ENCODE data around the gene TRPM2.

TRPM2 gene

GRCh38 chr21:44437371-44437695 lies 83.9 kb downstream of the TRPM2 start:
- TF ChIP-seq, protein P1, sequence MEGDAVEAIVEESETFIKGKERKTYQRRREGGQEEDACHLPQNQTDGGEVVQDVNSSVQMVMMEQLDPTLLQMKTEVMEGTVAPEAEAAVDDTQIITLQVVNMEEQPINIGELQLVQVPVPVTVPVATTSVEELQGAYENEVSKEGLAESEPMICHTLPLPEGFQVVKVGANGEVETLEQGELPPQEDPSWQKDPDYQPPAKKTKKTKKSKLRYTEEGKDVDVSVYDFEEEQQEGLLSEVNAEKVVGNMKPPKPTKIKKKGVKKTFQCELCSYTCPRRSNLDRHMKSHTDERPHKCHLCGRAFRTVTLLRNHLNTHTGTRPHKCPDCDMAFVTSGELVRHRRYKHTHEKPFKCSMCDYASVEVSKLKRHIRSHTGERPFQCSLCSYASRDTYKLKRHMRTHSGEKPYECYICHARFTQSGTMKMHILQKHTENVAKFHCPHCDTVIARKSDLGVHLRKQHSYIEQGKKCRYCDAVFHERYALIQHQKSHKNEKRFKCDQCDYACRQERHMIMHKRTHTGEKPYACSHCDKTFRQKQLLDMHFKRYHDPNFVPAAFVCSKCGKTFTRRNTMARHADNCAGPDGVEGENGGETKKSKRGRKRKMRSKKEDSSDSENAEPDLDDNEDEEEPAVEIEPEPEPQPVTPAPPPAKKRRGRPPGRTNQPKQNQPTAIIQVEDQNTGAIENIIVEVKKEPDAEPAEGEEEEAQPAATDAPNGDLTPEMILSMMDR (conservative IDR thresholded peaks at IDR 0.05; ENCODE audit: low read length): no peak

GRCh38 chr21:44437696-44438431 lies 84.4 kb downstream of the TRPM2 start:
- TF ChIP-seq, protein P1 (conservative IDR thresholded peaks at IDR 0.05; ENCODE audit: low read length): no peak

More at GRCh38 chr21:44437371-44437695, 83.9 kb downstream of the TRPM2 start:
- no peak for DNase-seq (ENCODE audit: low read depth)
- H3K4me3 ChIP-seq (ENCODE audit: low read length): no peak overlapping the region

DNA sequence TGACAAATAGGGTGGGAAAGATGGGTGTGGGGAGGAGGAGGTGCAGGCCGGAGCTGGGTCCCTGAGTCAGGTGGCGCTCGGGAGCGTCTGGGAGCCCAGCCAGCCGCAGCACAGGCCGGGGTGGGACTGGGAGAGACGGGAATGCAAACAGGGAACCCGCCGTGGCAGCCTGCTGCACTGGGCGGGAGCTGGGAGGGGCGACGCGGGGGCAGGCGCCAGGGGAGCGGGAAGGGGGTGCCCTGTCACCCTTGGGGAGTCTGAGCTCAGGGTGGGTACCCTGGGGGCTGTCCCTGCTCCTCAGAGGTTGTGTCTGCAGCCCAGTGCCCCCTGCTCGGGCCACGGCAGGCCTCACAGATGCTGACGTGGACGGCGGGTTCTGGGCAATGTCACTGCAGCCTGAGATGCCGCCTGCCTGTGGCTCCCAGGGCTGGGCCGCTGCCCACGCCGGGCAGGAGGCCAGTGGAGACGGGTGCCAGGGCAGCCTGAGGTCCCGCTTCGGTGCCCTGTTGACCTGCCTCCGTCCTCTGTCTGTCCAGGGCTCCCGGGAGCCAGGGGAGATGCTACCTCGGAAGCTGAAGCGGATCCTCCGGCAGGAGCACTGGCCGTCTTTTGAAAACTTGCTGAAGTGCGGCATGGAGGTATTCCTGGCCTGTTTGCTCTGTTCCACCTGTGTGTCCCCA lies 85.2 kb downstream of the TRPM2 start:
- no peak for DNase-seq (ENCODE audit: low read depth)
- TF ChIP-seq, protein P1 (conservative IDR thresholded peaks at IDR 0.05; ENCODE audit: low read length): no peak
- H3K4me3 ChIP-seq (ENCODE audit: low read length): no peak overlapping the region

More at GRCh38 chr21:44437696-44438431, 84.4 kb downstream of the TRPM2 start:
- H3K4me3 ChIP-seq (ENCODE audit: low read length): no peak overlapping the region
- DNase-seq (ENCODE audit: low read depth): no peak

DNA sequence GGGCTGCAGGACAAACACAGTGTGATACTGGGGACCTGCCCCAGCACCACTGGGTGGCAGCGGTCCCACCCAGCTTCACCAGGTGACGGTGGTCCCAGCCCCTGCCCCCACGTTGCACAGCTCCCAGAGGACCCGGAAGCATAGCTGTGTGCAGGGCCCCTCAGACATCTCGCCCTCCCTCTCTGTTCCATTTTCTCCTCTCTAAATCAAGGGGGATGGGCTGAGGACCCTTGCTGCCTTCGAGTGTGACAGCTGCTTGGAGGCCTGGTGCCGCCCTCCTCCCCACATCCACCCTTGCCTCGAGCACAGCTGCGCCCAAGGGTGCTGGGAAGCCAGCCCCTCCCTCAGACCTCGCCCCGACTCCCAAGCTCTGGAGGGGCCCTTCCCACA lies 85.8 kb downstream of the TRPM2 start:
- TF ChIP-seq, protein P1 (conservative IDR thresholded peaks at IDR 0.05; ENCODE audit: low read length): no peak
- H3K4me3 ChIP-seq (ENCODE audit: low read length): no peak overlapping the region
- DNase-seq (ENCODE audit: low read depth): no peak

DNA sequence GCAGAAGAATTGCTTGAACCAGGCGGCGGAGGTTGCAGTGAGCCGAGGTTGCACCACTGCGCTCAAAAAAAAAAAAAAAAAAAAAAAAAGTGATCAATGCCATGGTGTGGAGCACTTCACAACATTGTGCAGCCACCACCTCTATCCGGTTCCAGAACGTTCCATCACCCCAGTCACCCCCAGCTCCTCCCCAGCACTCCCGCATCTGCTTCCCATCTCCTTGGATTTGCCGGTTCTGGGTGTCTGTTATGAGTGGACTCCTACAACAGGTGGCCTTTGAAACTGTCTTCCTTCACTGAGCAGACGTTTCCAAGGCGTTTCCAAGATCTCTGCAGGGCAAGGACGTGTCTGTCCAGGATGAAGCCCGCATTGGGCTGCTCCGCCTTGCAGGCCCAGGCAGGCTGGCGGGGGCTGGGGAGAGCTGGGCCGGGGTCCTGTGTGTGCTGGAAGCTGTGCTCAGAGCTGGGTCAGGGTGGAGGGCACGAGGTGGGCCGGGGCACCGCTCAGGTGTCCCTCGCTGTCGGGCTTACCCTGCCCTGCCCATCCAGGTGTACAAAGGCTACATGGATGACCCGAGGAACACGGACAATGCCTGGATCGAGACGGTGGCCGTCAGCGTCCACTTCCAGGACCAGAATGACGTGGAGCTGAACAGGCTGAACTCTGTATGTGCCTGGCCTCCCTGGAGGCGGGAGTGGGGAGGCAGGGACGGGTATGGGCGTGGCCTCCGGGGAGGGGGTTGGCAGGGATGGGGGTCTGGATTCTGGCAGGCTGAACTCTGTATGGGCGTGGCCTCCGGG lies 87.0 kb downstream of the TRPM2 start:
- no peak overlapping the region for H3K4me3 ChIP-seq (ENCODE audit: low read length)
- no peak for DNase-seq (ENCODE audit: low read depth)
- TF ChIP-seq, protein P1 (conservative IDR thresholded peaks at IDR 0.05; ENCODE audit: low read length): no peak

DNA sequence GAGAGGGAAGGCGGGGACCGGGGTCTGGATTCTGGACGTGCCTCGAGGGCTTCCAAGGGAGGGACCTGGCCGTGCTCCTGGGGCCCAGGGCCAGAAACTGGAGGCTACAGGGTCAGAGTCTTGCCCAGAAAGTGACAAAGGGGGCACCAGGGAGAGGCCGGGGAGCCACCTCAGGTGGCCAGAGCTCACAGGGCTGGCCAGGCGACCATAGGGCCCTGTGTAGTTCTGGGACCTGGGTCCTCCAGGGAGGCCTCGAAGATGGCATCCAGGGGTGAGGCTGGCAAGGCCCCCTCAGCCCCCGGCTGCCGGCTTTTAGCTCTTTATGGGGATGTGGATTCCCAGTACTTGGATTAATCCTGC lies 87.6 kb downstream of the TRPM2 start:
- no peak for DNase-seq (ENCODE audit: low read depth)
- TF ChIP-seq, protein P1 (conservative IDR thresholded peaks at IDR 0.05; ENCODE audit: low read length): no peak
- no peak overlapping the region for H3K4me3 ChIP-seq (ENCODE audit: low read length)

Data from AG10803 (cell line).